ENCODE data around the gene KCNH6.

KCNH6 gene

DNA sequence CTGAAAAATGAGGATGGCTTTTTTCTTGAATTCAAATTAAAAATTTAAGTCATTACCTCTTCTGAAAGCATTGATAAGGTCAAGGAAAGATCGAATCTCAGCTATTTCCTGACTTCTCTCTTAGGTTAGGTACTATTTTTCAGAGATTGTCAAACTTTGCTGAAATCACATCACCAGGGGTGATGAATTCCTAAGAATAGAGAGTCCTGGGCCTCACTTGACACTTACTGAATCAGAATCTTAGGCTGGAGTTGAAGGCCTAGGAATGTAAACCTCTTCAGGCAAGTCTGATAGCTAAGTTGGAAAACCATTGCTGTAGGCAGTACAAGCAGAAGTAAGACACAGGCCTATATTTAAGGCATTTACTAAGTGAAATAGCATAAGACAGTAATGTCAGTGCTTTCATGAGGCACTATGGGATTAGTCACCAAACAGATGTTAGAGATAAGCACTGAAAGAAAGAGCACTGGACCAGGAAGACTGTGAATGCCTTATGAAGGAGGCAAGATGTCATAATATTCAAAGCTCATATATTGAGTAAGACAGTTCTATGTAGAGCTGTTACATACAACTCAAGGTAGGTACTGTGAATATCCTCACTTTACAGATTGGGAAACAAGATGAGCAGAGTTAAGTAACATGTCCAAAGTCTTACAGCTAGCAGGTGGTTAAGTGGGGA lies 48.6 kb downstream of the KCNH6 start:
- Histone ChIP-seq H2AFZ (ENCODE audit: low read depth, low read length) (no peak overlapping the region), H3K4me2 (ENCODE audit: insufficient read depth, low read length) (no peak overlapping the region), H3K27me3 (ENCODE audit: insufficient read depth, low read length, poor library complexity) (no peaks in the 10 kb centered on the region), H3K9me3 (ENCODE audit: insufficient read depth, low read length, severe bottlenecking) (no peaks in the 10 kb centered on the region), H3K27ac (ENCODE audit: low read length) (no peak overlapping the region), H3K79me2 (ENCODE audit: insufficient read depth, low read length) (peaks cover 99% of the 10 kb centered on the region), H3K4me1 (ENCODE audit: insufficient read depth, low read length) (no peaks in the 10 kb centered on the region), H4K20me1 (ENCODE audit: insufficient read depth, low read length) (peaks cover 54% of the 10 kb centered on the region), H3K4me3 (ENCODE audit: low read depth in 1 of 2, low read length in 2 of 2) (no peak overlapping the region), H3K36me3 (ENCODE audit: insufficient read depth, low read length) (peaks cover 22% of the 10 kb centered on the region), H3K9ac (ENCODE audit: low read depth, low read length) (no peak overlapping the region)
- TF ChIP-seq EZH2 (IDR thresholded peaks at IDR 0.05; ENCODE audit: borderline replicate concordance, low read depth, low read length, severe bottlenecking) = no peak
- TF ChIP-seq, protein P1, sequence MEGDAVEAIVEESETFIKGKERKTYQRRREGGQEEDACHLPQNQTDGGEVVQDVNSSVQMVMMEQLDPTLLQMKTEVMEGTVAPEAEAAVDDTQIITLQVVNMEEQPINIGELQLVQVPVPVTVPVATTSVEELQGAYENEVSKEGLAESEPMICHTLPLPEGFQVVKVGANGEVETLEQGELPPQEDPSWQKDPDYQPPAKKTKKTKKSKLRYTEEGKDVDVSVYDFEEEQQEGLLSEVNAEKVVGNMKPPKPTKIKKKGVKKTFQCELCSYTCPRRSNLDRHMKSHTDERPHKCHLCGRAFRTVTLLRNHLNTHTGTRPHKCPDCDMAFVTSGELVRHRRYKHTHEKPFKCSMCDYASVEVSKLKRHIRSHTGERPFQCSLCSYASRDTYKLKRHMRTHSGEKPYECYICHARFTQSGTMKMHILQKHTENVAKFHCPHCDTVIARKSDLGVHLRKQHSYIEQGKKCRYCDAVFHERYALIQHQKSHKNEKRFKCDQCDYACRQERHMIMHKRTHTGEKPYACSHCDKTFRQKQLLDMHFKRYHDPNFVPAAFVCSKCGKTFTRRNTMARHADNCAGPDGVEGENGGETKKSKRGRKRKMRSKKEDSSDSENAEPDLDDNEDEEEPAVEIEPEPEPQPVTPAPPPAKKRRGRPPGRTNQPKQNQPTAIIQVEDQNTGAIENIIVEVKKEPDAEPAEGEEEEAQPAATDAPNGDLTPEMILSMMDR (IDR thresholded peaks at IDR 0.05; ENCODE audit: borderline replicate concordance, extremely low read depth, low read length, poor library complexity, severe bottlenecking) = no peak
- no peak for ATAC-seq (ENCODE audit: insufficient read depth, low read depth)
- no peak for DNase-seq

GRCh38 chr17:63573634-63574033 lies 50.5 kb downstream of the KCNH6 start:
- Histone ChIP-seq H3K4me1 (ENCODE audit: insufficient read depth, low read length) (no peaks in the 10 kb centered on the region), H3K9ac (ENCODE audit: low read depth, low read length) (no peak overlapping the region), H3K4me2 (ENCODE audit: insufficient read depth, low read length) (no peak overlapping the region), H3K27me3 (ENCODE audit: insufficient read depth, low read length, poor library complexity) (no peaks in the 10 kb centered on the region), H3K79me2 (ENCODE audit: insufficient read depth, low read length) (peaks cover 99% of the 10 kb centered on the region), H3K9me3 (ENCODE audit: insufficient read depth, low read length, severe bottlenecking) (no peaks in the 10 kb centered on the region), H4K20me1 (ENCODE audit: insufficient read depth, low read length) (peaks cover 56% of the 10 kb centered on the region), H3K4me3 (ENCODE audit: low read depth in 1 of 2, low read length in 2 of 2) (no peak overlapping the region), H3K36me3 (ENCODE audit: insufficient read depth, low read length) (peaks cover 30% of the 10 kb centered on the region), H3K27ac (ENCODE audit: low read length) (no peak overlapping the region), H2AFZ (ENCODE audit: low read depth, low read length) (no peak overlapping the region)
- TF ChIP-seq EZH2 (IDR thresholded peaks at IDR 0.05; ENCODE audit: borderline replicate concordance, low read depth, low read length, severe bottlenecking) = no peak
- TF ChIP-seq, protein P1 (IDR thresholded peaks at IDR 0.05; ENCODE audit: borderline replicate concordance, extremely low read depth, low read length, poor library complexity, severe bottlenecking) = peak; percentile 25
- ATAC-seq (ENCODE audit: insufficient read depth, low read depth) = no peak
- no peak for DNase-seq

DNA sequence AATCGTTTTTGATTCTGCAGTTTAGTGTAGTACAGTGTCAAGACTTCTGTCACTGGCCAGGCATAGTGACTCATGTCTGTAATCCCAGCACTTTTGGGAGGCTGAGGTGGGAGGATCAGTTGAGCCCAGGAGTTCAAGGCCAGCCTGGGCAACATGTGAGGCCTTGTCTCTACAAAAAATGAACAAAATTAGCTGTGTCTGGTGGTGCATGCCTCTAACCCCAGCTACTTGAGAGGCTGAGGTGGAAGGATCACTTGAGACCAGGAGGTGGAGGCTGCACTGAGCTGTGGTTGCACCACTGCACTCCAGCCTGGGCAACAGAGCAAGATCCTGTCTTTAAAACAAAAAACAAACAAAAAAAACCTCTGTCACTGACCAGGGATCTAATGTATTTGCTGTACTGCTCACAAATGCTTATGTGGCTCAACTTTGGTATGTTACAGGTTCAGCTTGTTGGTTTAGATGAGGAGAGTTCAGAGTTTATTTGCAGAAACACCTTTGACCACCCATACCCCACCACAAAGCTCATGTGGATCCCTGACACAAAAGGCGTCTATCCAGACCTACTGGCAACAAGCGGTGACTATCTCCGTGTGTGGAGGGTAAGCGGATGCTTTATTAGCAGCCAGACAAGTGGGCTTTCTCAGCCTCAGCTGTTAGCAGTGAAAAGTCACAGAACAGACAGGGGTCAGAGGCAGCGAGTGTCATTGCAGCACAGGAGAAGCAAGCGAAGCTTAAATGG lies 55.0 kb downstream of the KCNH6 start:
- Histone ChIP-seq H3K4me3 (ENCODE audit: low read depth in 1 of 2, low read length in 2 of 2) (no peak overlapping the region), H3K79me2 (ENCODE audit: insufficient read depth, low read length) (peaks cover 71% of the 10 kb centered on the region), H3K36me3 (ENCODE audit: insufficient read depth, low read length) (peaks cover 60% of the 10 kb centered on the region), H3K27me3 (ENCODE audit: insufficient read depth, low read length, poor library complexity) (no peaks in the 10 kb centered on the region), H3K4me1 (ENCODE audit: insufficient read depth, low read length) (no peaks in the 10 kb centered on the region), H3K4me2 (ENCODE audit: insufficient read depth, low read length) (no peak overlapping the region), H4K20me1 (ENCODE audit: insufficient read depth, low read length) (peaks cover 58% of the 10 kb centered on the region), H3K9me3 (ENCODE audit: insufficient read depth, low read length, severe bottlenecking) (no peaks in the 10 kb centered on the region), H2AFZ (ENCODE audit: low read depth, low read length) (no peak overlapping the region), H3K9ac (ENCODE audit: low read depth, low read length) (no peak overlapping the region), H3K27ac (ENCODE audit: low read length) (no peak overlapping the region)
- ATAC-seq (ENCODE audit: insufficient read depth, low read depth) = no peak
- DNase-seq = no peak
- TF ChIP-seq, protein P1 (IDR thresholded peaks at IDR 0.05; ENCODE audit: borderline replicate concordance, extremely low read depth, low read length, poor library complexity, severe bottlenecking) = no peak
- no peak for TF ChIP-seq EZH2 (IDR thresholded peaks at IDR 0.05; ENCODE audit: borderline replicate concordance, low read depth, low read length, severe bottlenecking)

Data from DND-41 (cell line).